ENCODE data around the gene HOXA2.

HOXA2 gene

GRCh38 chr7:27080844-27081436 is 21.5 kb downstream of the HOXA2 start:
- no peak for TF ChIP-seq GATA3 (IDR thresholded peaks at IDR 0.05; ENCODE audit: low read depth, low read length)
- TF ChIP-seq GATA2 (IDR thresholded peaks at IDR 0.05; ENCODE audit: low read depth, low read length) = no peak

GRCh38 chr7:27079234-27079975 is 23.1 kb downstream of the HOXA2 start:
- no peak for TF ChIP-seq GATA2 (IDR thresholded peaks at IDR 0.05; ENCODE audit: low read depth, low read length)
- TF ChIP-seq GATA3 (IDR thresholded peaks at IDR 0.05; ENCODE audit: low read depth, low read length) = no peak

GRCh38 chr7:27078616-27079233 is 23.8 kb downstream of the HOXA2 start:
- TF ChIP-seq GATA2 (IDR thresholded peaks at IDR 0.05; ENCODE audit: low read depth, low read length) (no peak), GATA3 (IDR thresholded peaks at IDR 0.05; ENCODE audit: low read depth, low read length) (no peak)

- TF ChIP-seq GATA2 (IDR thresholded peaks at IDR 0.05; ENCODE audit: low read depth, low read length) (no peak), GATA3 (IDR thresholded peaks at IDR 0.05; ENCODE audit: low read depth, low read length) (no peak)
These were observed 29.4 kb downstream of the HOXA2 start for GRCh38 chr7:27073076-27073475.

GRCh38 chr7:27071622-27072390 is 30.7 kb downstream of the HOXA2 start:
- no peak for TF ChIP-seq GATA2 (IDR thresholded peaks at IDR 0.05; ENCODE audit: low read depth, low read length)
- no peak for TF ChIP-seq GATA3 (IDR thresholded peaks at IDR 0.05; ENCODE audit: low read depth, low read length)

GRCh38 chr7:27068259-27068658 is 34.2 kb downstream of the HOXA2 start:
- no peak for TF ChIP-seq GATA2 (IDR thresholded peaks at IDR 0.05; ENCODE audit: low read depth, low read length)
- TF ChIP-seq GATA3 (IDR thresholded peaks at IDR 0.05; ENCODE audit: low read depth, low read length) = no peak

- TF ChIP-seq GATA2 (IDR thresholded peaks at IDR 0.05; ENCODE audit: low read depth, low read length) (no peak), GATA3 (IDR thresholded peaks at IDR 0.05; ENCODE audit: low read depth, low read length) (no peak)
These were observed 36.3 kb downstream of the HOXA2 start for GRCh38 chr7:27066148-27066547.

- TF ChIP-seq GATA3 (IDR thresholded peaks at IDR 0.05; ENCODE audit: low read depth, low read length) (no peak), GATA2 (IDR thresholded peaks at IDR 0.05; ENCODE audit: low read depth, low read length) (no peak)
These were observed 36.8 kb downstream of the HOXA2 start for GRCh38 chr7:27065709-27066108.

GRCh38 chr7:27064661-27065060 is 37.8 kb downstream of the HOXA2 start:
- no peak for TF ChIP-seq GATA2 (IDR thresholded peaks at IDR 0.05; ENCODE audit: low read depth, low read length)
- no peak for TF ChIP-seq GATA3 (IDR thresholded peaks at IDR 0.05; ENCODE audit: low read depth, low read length)

GRCh38 chr7:27064159-27064558 is 38.3 kb downstream of the HOXA2 start:
- no peak for TF ChIP-seq GATA2 (IDR thresholded peaks at IDR 0.05; ENCODE audit: low read depth, low read length)

- TF ChIP-seq GATA3 (IDR thresholded peaks at IDR 0.05; ENCODE audit: low read depth, low read length) = no peak
These were observed 39.5 kb downstream of the HOXA2 start for GRCh38 chr7:27062946-27063345.

GRCh38 chr7:27053153-27053552 is 49.3 kb downstream of the HOXA2 start:
- TF ChIP-seq GATA3 (IDR thresholded peaks at IDR 0.05; ENCODE audit: low read depth, low read length) (no peak), GATA2 (IDR thresholded peaks at IDR 0.05; ENCODE audit: low read depth, low read length) (no peak)

GRCh38 chr7:27051451-27051850 is 51.0 kb downstream of the HOXA2 start:
- TF ChIP-seq GATA3 (IDR thresholded peaks at IDR 0.05; ENCODE audit: low read depth, low read length) (no peak), GATA2 (IDR thresholded peaks at IDR 0.05; ENCODE audit: low read depth, low read length) (no peak)
